WTC11 (cell line): Measurements from ENCODE around the gene PRRX1. TPM values are rescaled to one million over a fixed set of nuclear protein-coding genes. Genes with fewer than 3 reads are reported as not detected.

ENCODE experiments used
- ATAC-seq: fragments of 200-7000 bp; cut with Tn5 transposase; 2 replicates; pipeline ENCODE4 v1.10.0; 2021; ENCODE audit warnings: mild to moderate bottlenecking, moderate library complexity
- CTCF ChIA-PET: fragments of 300-600 bp; sonication (Branson Sonifier 250); formaldehyde crosslinking; loops from one replicate; lab custom pipeline; 2021; ENCODE audit warnings: antibody characterized with exemption; lab: Charles Lee
- POLR2A ChIA-PET: fragments of 350-600 bp; sonication (Branson Sonifier 250); formaldehyde crosslinking; loops from one replicate; lab custom pipeline; 2021; ENCODE audit warnings: antibody characterized with exemption; lab: Charles Lee
- DNase-seq: peaks from one replicate; pipeline ENCODE4 v3.0.0; 2021; ENCODE audit warnings: low spot score
- H3K27ac Mint-ChIP-seq: 2 replicates; pipeline ENCODE4 v1.8.0; 2021; ENCODE audit warnings: mixed read lengths
- H3K27me3 Mint-ChIP-seq: 2 replicates; pipeline ENCODE4 v1.8.0; 2021; ENCODE audit warnings: low read depth, mild to moderate bottlenecking, moderate library complexity, mixed read lengths
- H3K36me3 Mint-ChIP-seq: 2 replicates; pipeline ENCODE4 v1.8.0; 2021; ENCODE audit warnings: mixed read lengths
- H3K4me1 Mint-ChIP-seq: 2 replicates; pipeline ENCODE4 v1.8.0; 2022; ENCODE audit warnings: mixed read lengths
- H3K4me3 Mint-ChIP-seq: 2 replicates; pipeline ENCODE4 v1.8.0; 2021; ENCODE audit warnings: mild to moderate bottlenecking, moderate library complexity, mixed read lengths
- H3K9me3 Mint-ChIP-seq: 2 replicates; pipeline ENCODE4 v1.8.0; 2021; ENCODE audit warnings: mixed read lengths
- CBFB ChIP-seq: sonication (generic); formaldehyde crosslinking; IDR thresholded peaks from 2 replicates; pipeline ENCODE4 v1.8.1; 2022; ENCODE audit warnings: mild to moderate bottlenecking, low read depth, missing genetic modification reagents
- ESRRA ChIP-seq: sonication (generic); formaldehyde crosslinking; IDR thresholded peaks from 2 replicates; pipeline ENCODE4 v1.8.1; 2022; ENCODE audit warnings: mild to moderate bottlenecking, missing genetic modification reagents, borderline replicate concordance
- ETV6 ChIP-seq: sonication (generic); formaldehyde crosslinking; IDR thresholded peaks from 2 replicates; pipeline ENCODE4 v1.8.1; 2022; ENCODE audit warnings: mild to moderate bottlenecking, missing genetic modification reagents
- GABPB1 ChIP-seq: sonication (generic); formaldehyde crosslinking; IDR thresholded peaks from 2 replicates; pipeline ENCODE4 v1.8.1; 2023; ENCODE audit warnings: mild to moderate bottlenecking, missing genetic modification reagents
- GTF2I ChIP-seq: fragments of 250-450 bp; sonication (Bioruptor Pico); conservative IDR thresholded peaks from 2 replicates; pipeline ENCODE4 v1.4.0; 2021; ENCODE audit warnings: mild to moderate bottlenecking
- NR1H2 ChIP-seq: sonication (generic); formaldehyde crosslinking; IDR thresholded peaks from 2 replicates; pipeline ENCODE4 v1.9.0; 2021; ENCODE audit warnings: mild to moderate bottlenecking, moderate library complexity, missing genetic modification reagents
- NR3C1 ChIP-seq: sonication (generic); formaldehyde crosslinking; conservative IDR thresholded peaks from 2 replicates; pipeline ENCODE4 v1.8.1; 2023; ENCODE audit warnings: low read depth, mild to moderate bottlenecking, missing genetic modification reagents
- OVOL2 ChIP-seq: fragments of 250-450 bp; sonication (Bioruptor Pico); IDR thresholded peaks from 2 replicates; pipeline ENCODE4 v1.9.0; 2021; ENCODE audit warnings: mild to moderate bottlenecking, borderline replicate concordance
- SOX15 ChIP-seq: fragments of 250-450 bp; sonication (Bioruptor Pico); IDR thresholded peaks from 2 replicates; pipeline ENCODE4 v1.9.0; 2021; ENCODE audit warnings: mild to moderate bottlenecking
- ZNF138 ChIP-seq: sonication (generic); formaldehyde crosslinking; conservative IDR thresholded peaks from 2 replicates; pipeline ENCODE4 v1.8.1; 2022; ENCODE audit warnings: mild to moderate bottlenecking, moderate library complexity, missing genetic modification reagents
- ZNF232 ChIP-seq: sonication (generic); formaldehyde crosslinking; IDR thresholded peaks from 2 replicates; pipeline ENCODE4 v1.8.0; 2022; ENCODE audit warnings: mild to moderate bottlenecking, missing genetic modification reagents
- ZNF396 ChIP-seq: fragments of 250-450 bp; sonication (Bioruptor Pico); IDR thresholded peaks from 2 replicates; pipeline ENCODE4 v1.8.0; 2021; ENCODE audit warnings: mild to moderate bottlenecking, moderate library complexity, borderline replicate concordance
- ZNF423 ChIP-seq: fragments of 250-450 bp; sonication (Bioruptor Pico); IDR thresholded peaks from 2 replicates; pipeline ENCODE4 v2.1.2; 2022; ENCODE audit warnings: mild to moderate bottlenecking, moderate library complexity
- total RNA-seq: library from RNA; stranded (reverse); gene quantifications from 3 replicates; pipeline ENCODE4 v1.2.3, GENCODE V29; 2021
- TF ChIP-seq, protein P1 (sequence below): sonication (generic); formaldehyde crosslinking; IDR thresholded peaks from 2 replicates; pipeline ENCODE4 v1.8.0; 2022; ENCODE audit warnings: mild to moderate bottlenecking, missing genetic modification reagents
- TF ChIP-seq, protein P2 (sequence below): sonication (generic); formaldehyde crosslinking; conservative IDR thresholded peaks from 2 replicates; pipeline ENCODE4 v1.8.1; 2023; ENCODE audit warnings: mild to moderate bottlenecking, low read depth, missing genetic modification reagents, moderate library complexity
- TF ChIP-seq, protein P3 (sequence below): sonication (generic); formaldehyde crosslinking; IDR thresholded peaks from 2 replicates; pipeline ENCODE4 v1.8.1; 2023; ENCODE audit warnings: mild to moderate bottlenecking, moderate library complexity, missing genetic modification reagents
- TF ChIP-seq, protein P4 (sequence below): fragments of 250-450 bp; sonication (Bioruptor Pico); IDR thresholded peaks from 2 replicates; pipeline ENCODE4 v1.9.0; 2021; ENCODE audit warnings: mild to moderate bottlenecking
- TF ChIP-seq, protein P5 (sequence below): sonication (generic); formaldehyde crosslinking; IDR thresholded peaks from 2 replicates; pipeline ENCODE4 v1.8.1; 2022; ENCODE audit warnings: mild to moderate bottlenecking, missing genetic modification reagents, moderate library complexity, borderline replicate concordance
- TF ChIP-seq, protein P6 (sequence below): sonication (generic); formaldehyde crosslinking; IDR thresholded peaks from 2 replicates; pipeline ENCODE4 v1.8.1; 2023; ENCODE audit warnings: mild to moderate bottlenecking, missing genetic modification reagents
- TF ChIP-seq, protein P7 (sequence below): sonication (generic); formaldehyde crosslinking; IDR thresholded peaks from 2 replicates; pipeline ENCODE4 v1.8.0; 2022; ENCODE audit warnings: missing genetic modification reagents
- TF ChIP-seq, protein P8 (sequence below): sonication (generic); formaldehyde crosslinking; IDR thresholded peaks from 2 replicates; pipeline ENCODE4 v1.8.1; 2023; ENCODE audit warnings: mild to moderate bottlenecking, missing genetic modification reagents

The PRRX1 gene
- total RNA-seq, 1 experiment from 2014 or later: 0.31 TPM

DNA sequence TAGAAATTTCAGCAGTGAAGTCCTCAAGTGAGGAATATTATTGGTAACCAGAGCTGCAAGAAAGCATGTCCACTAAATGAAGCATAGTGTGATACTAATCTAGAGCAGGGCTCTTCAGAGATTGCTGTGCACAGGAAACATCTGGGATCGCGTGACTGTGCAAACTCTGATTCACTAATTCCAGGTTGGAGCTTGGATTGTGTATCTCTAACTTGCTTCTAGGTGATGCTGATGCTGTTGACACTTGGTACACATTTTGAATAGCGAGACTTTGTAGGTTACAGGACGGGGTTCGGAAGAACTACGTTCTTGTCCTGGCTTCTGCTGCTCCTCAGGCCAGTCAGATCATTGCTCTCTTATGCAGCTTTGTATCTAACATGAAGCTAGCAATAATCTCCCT is 66.5 kb downstream of the PRRX1 start:
- Mint-ChIP-seq H3K4me1 (no peaks in the 10 kb centered on the region), H3K4me3 (no peak overlapping the region), H3K9me3 (no peaks in the 10 kb centered on the region), H3K36me3 (no peaks in the 10 kb centered on the region), H3K27ac (no peak overlapping the region), H3K27me3 (peaks cover 3% of the 10 kb centered on the region; the same call in 1 of the 2 replicates)
- ATAC-seq (no peak), DNase-seq (no peak)
- no peak for TF ChIP-seq ZNF396 (CRISPR knock-in tag)
- no peak for TF ChIP-seq OVOL2 (CRISPR knock-in tag)
- no peak for TF ChIP-seq CBFB (CRISPR knock-in tag)
- no peak for TF ChIP-seq ETV6 (CRISPR knock-in tag)
- TF ChIP-seq, protein P1, sequence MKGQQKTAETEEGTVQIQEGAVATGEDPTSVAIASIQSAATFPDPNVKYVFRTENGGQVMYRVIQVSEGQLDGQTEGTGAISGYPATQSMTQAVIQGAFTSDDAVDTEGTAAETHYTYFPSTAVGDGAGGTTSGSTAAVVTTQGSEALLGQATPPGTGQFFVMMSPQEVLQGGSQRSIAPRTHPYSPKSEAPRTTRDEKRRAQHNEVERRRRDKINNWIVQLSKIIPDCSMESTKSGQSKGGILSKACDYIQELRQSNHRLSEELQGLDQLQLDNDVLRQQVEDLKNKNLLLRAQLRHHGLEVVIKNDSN (CRISPR knock-in tag): no peak
- no peak for TF ChIP-seq ZNF138 (CRISPR knock-in tag)
- TF ChIP-seq ESRRA (CRISPR knock-in tag): no peak
- no peak for TF ChIP-seq NR1H2
- TF ChIP-seq, protein P2, sequence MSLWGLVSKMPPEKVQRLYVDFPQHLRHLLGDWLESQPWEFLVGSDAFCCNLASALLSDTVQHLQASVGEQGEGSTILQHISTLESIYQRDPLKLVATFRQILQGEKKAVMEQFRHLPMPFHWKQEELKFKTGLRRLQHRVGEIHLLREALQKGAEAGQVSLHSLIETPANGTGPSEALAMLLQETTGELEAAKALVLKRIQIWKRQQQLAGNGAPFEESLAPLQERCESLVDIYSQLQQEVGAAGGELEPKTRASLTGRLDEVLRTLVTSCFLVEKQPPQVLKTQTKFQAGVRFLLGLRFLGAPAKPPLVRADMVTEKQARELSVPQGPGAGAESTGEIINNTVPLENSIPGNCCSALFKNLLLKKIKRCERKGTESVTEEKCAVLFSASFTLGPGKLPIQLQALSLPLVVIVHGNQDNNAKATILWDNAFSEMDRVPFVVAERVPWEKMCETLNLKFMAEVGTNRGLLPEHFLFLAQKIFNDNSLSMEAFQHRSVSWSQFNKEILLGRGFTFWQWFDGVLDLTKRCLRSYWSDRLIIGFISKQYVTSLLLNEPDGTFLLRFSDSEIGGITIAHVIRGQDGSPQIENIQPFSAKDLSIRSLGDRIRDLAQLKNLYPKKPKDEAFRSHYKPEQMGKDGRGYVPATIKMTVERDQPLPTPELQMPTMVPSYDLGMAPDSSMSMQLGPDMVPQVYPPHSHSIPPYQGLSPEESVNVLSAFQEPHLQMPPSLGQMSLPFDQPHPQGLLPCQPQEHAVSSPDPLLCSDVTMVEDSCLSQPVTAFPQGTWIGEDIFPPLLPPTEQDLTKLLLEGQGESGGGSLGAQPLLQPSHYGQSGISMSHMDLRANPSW (CRISPR knock-in tag): no peak
- no peak for TF ChIP-seq ZNF232 (CRISPR knock-in tag)
- CTCF ChIA-PET: interaction anchor here (0.7 kb wide), 1 partner anchor 41 kb away, joined by 4 read pairs; no protein-coding TSS in a partner anchor
- POLR2A ChIA-PET: no interaction called here

DNA sequence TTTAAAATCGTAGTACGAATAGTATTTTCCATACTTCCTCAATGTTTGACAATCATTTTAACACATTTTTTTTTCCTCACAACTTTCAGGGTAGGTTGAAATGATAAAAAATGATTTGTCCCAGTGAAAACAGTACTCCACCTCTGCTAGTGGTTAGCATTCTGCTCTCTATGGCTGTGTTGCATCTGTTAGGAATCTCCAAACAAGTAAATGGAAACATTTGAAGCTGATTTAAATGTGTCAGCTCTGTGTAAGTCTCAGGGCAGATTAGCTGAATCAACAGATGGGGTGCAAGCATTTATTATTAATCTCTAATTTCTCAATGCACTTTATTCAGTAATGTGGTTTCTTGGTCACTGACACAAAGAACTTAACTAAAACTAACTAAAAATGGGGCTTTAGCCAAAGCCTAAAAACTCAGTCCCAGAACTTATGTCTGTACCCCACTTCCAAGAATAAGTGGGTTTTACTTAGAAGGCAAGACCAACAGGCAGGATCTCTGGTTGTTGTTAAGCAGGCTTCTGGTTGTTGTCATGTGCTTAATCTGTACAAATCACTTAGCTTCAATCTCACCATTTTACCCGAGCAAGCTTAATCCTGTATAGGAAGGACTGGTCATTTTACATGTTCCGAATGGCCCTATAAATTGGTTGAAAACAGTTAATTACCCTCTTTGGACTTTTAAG is 67.8 kb downstream of the PRRX1 start:
- no peak overlapping the region for H3K27ac Mint-ChIP-seq
- ATAC-seq: no peak
- POLR2A ChIA-PET: no interaction called here
- no peaks in the 10 kb centered on the region for H3K4me1 Mint-ChIP-seq
- no peaks in the 10 kb centered on the region for H3K27me3 Mint-ChIP-seq
- H3K9me3 Mint-ChIP-seq: no peaks in the 10 kb centered on the region
- no peak for DNase-seq
- CTCF ChIA-PET: no interaction called here
- no peak overlapping the region for H3K4me3 Mint-ChIP-seq
- H3K36me3 Mint-ChIP-seq: no peaks in the 10 kb centered on the region
- TF ChIP-seq, protein P3, sequence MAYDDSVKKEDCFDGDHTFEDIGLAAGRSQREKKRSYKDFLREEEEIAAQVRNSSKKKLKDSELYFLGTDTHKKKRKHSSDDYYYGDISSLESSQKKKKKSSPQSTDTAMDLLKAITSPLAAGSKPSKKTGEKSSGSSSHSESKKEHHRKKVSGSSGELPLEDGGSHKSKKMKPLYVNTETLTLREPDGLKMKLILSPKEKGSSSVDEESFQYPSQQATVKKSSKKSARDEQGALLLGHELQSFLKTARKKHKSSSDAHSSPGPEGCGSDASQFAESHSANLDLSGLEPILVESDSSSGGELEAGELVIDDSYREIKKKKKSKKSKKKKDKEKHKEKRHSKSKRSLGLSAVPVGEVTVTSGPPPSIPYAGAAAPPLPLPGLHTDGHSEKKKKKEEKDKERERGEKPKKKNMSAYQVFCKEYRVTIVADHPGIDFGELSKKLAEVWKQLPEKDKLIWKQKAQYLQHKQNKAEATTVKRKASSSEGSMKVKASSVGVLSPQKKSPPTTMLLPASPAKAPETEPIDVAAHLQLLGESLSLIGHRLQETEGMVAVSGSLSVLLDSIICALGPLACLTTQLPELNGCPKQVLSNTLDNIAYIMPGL (CRISPR knock-in tag): no peak
- TF ChIP-seq SOX15 (CRISPR knock-in tag) (no peak), ZNF423 (CRISPR knock-in tag) (no peak), NR3C1 (CRISPR knock-in tag) (no peak), ZNF396 (CRISPR knock-in tag) (no peak), GABPB1 (CRISPR knock-in tag) (no peak), GTF2I (CRISPR knock-in tag) (no peak)
- TF ChIP-seq, protein P4, sequence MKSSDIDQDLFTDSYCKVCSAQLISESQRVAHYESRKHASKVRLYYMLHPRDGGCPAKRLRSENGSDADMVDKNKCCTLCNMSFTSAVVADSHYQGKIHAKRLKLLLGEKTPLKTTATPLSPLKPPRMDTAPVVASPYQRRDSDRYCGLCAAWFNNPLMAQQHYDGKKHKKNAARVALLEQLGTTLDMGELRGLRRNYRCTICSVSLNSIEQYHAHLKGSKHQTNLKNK (CRISPR knock-in tag): no peak
- TF ChIP-seq, protein P5, sequence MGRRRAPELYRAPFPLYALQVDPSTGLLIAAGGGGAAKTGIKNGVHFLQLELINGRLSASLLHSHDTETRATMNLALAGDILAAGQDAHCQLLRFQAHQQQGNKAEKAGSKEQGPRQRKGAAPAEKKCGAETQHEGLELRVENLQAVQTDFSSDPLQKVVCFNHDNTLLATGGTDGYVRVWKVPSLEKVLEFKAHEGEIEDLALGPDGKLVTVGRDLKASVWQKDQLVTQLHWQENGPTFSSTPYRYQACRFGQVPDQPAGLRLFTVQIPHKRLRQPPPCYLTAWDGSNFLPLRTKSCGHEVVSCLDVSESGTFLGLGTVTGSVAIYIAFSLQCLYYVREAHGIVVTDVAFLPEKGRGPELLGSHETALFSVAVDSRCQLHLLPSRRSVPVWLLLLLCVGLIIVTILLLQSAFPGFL: no peak
- TF ChIP-seq, protein P6, sequence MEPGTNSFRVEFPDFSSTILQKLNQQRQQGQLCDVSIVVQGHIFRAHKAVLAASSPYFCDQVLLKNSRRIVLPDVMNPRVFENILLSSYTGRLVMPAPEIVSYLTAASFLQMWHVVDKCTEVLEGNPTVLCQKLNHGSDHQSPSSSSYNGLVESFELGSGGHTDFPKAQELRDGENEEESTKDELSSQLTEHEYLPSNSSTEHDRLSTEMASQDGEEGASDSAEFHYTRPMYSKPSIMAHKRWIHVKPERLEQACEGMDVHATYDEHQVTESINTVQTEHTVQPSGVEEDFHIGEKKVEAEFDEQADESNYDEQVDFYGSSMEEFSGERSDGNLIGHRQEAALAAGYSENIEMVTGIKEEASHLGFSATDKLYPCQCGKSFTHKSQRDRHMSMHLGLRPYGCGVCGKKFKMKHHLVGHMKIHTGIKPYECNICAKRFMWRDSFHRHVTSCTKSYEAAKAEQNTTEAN (CRISPR knock-in tag): no peak
- TF ChIP-seq, protein P7, sequence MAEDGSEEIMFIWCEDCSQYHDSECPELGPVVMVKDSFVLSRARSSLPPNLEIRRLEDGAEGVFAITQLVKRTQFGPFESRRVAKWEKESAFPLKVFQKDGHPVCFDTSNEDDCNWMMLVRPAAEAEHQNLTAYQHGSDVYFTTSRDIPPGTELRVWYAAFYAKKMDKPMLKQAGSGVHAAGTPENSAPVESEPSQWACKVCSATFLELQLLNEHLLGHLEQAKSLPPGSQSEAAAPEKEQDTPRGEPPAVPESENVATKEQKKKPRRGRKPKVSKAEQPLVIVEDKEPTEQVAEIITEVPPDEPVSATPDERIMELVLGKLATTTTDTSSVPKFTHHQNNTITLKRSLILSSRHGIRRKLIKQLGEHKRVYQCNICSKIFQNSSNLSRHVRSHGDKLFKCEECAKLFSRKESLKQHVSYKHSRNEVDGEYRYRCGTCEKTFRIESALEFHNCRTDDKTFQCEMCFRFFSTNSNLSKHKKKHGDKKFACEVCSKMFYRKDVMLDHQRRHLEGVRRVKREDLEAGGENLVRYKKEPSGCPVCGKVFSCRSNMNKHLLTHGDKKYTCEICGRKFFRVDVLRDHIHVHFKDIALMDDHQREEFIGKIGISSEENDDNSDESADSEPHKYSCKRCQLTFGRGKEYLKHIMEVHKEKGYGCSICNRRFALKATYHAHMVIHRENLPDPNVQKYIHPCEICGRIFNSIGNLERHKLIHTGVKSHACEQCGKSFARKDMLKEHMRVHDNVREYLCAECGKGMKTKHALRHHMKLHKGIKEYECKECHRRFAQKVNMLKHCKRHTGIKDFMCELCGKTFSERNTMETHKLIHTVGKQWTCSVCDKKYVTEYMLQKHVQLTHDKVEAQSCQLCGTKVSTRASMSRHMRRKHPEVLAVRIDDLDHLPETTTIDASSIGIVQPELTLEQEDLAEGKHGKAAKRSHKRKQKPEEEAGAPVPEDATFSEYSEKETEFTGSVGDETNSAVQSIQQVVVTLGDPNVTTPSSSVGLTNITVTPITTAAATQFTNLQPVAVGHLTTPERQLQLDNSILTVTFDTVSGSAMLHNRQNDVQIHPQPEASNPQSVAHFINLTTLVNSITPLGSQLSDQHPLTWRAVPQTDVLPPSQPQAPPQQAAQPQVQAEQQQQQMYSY: no peak
- TF ChIP-seq, protein P8, sequence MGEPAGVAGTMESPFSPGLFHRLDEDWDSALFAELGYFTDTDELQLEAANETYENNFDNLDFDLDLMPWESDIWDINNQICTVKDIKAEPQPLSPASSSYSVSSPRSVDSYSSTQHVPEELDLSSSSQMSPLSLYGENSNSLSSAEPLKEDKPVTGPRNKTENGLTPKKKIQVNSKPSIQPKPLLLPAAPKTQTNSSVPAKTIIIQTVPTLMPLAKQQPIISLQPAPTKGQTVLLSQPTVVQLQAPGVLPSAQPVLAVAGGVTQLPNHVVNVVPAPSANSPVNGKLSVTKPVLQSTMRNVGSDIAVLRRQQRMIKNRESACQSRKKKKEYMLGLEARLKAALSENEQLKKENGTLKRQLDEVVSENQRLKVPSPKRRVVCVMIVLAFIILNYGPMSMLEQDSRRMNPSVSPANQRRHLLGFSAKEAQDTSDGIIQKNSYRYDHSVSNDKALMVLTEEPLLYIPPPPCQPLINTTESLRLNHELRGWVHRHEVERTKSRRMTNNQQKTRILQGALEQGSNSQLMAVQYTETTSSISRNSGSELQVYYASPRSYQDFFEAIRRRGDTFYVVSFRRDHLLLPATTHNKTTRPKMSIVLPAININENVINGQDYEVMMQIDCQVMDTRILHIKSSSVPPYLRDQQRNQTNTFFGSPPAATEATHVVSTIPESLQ (CRISPR knock-in tag): no peak
